Right lobe of liver (tissue), 4 donors: ENCODE measurements around the gene TRAPPC6A.

Experiments
- CTCF ChIP-seq, 4 donors: fragments of 200-600 bp in 3 of 4; fragments of 450-650 bp in 1 of 4; IDR thresholded peaks; one replicate each; pipeline versions ENCODE4 v1.5.1 to v1.8.0; 2016 to 2022; ENCODE audit warnings: antibody characterized with exemption in 4 of 4, mild to moderate bottlenecking in 2 of 4
- POLR2A ChIP-seq: fragments of 450-650 bp; IDR thresholded peaks from one replicate; pipeline ENCODE4 v1.6.1; 2017; ENCODE audit warnings: antibody characterized with exemption, mild to moderate bottlenecking
- donor health status: DM: no; HTN: no; CAD: no.
- donor health status: DM: no; HTN: no; CAD: no.
- donor health status: DM: no; HTN: yes; CAD: no.

- TF ChIP-seq CTCF (IDR thresholded peaks at IDR 0.05) (no peak), POLR2A (no peak)
These were observed 18.6 kb downstream of the TRAPPC6A start for GRCh38 chr19:45159210-45159970.
